ENCODE measurements around the gene OSBPL2.

OSBPL2 gene

DNA sequence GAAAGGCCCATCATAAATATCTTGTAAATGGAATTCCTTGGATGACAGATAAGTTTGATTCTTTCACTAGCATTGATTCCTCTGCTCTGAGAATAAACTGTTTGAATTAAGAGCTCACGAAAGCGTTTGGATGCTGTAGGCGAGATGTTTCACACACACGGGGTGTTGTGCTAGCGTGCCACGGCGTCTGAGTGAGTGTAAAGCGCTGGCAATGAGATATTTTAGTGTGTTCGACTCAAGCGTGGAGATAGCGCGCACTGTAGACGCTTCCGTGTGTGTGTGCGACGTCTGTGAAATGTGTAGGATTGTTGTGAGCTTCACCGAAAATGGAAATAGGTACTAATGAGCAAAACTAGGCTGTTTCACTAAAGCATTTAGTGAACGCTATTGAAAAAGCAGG lies 35.1 kb downstream of the OSBPL2 start:
- DNase-seq (ENCODE audit: insufficient read length, low spot score): no peak
- TF ChIP-seq PAX5 (IDR thresholded peaks at IDR 0.05; ENCODE audit: insufficient read depth, low read length, severe bottlenecking) (no peak), SPI1 (IDR thresholded peaks at IDR 0.05; ENCODE audit: low read depth, low read length) (no peak), POLR2AphosphoS5 (IDR thresholded peaks at IDR 0.05; ENCODE audit: low read depth, low read length) (no peak), POLR2A (IDR thresholded peaks at IDR 0.05; ENCODE audit: low read depth, low read length) (no peak), TAF1 (IDR thresholded peaks at IDR 0.05; ENCODE audit: low read depth, low read length) (no peak), POU2F2 (IDR thresholded peaks at IDR 0.05; ENCODE audit: low read depth, low read length) (no peak)
- no peak for FAIRE-seq

DNA sequence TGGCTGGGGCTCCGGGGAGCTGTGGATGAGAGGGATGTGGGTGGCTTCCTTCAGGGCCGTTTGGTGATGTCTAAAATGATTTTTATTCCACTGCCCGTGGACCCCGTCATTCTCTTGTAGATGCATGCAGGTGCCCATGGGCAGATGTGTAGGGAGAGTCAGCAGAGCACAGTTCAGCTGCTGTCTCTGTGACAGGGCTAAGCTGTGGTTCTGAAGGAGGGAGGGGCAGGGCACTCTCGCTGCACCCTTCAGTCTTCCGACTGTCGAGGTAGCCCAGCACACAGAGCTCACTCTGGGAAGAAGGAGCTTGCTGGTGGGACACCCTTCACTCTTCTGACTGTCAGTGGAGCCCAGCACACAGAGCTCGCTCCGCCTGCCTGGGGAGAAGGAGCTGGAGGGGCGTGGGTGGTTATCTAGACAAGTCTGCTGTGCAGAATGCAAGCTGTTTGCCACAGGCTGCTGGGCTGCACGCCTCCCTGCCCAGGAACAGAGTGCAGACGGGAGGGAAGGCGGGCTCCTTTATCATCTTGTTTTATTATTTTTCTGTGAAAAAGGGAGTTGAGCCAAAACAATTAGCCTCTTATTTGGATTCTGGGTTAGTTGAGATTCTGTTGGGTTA lies 36.1 kb downstream of the OSBPL2 start:
- FAIRE-seq: no peak
- no peak for DNase-seq (ENCODE audit: insufficient read length, low spot score)
- TF ChIP-seq TAF1 (IDR thresholded peaks at IDR 0.05; ENCODE audit: low read depth, low read length) (no peak), SPI1 (IDR thresholded peaks at IDR 0.05; ENCODE audit: low read depth, low read length) (no peak), PAX5 (IDR thresholded peaks at IDR 0.05; ENCODE audit: insufficient read depth, low read length, severe bottlenecking) (no peak), POU2F2 (IDR thresholded peaks at IDR 0.05; ENCODE audit: low read depth, low read length) (no peak), POLR2AphosphoS5 (IDR thresholded peaks at IDR 0.05; ENCODE audit: low read depth, low read length) (no peak), POLR2A (IDR thresholded peaks at IDR 0.05; ENCODE audit: low read depth, low read length) (no peak)

DNA sequence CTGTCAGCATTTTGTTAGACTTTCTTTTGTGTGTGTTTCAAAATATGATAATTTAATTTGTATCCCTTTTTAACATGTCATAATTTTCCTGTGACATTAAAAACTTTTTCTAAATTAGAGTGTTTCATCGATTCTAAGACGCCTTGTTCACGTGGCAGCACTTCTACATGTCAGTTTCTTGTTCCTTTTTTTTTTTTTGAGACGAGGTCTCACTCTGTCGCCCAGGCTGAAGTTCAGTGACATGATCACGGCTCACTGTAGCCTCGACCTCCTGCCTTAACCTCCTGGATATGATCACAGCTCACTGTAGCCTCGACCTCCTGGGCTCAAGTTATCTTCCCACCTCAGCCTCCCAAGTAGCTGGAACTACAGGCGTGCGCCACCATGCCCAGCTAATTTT lies 36.9 kb downstream of the OSBPL2 start:
- no peak for DNase-seq (ENCODE audit: insufficient read length, low spot score)
- TF ChIP-seq SPI1 (IDR thresholded peaks at IDR 0.05; ENCODE audit: low read depth, low read length): no peak
- no peak for TF ChIP-seq POLR2AphosphoS5 (IDR thresholded peaks at IDR 0.05; ENCODE audit: low read depth, low read length)
- no peak for TF ChIP-seq POLR2A (IDR thresholded peaks at IDR 0.05; ENCODE audit: low read depth, low read length)
- no peak for TF ChIP-seq PAX5 (IDR thresholded peaks at IDR 0.05; ENCODE audit: insufficient read depth, low read length, severe bottlenecking)
- TF ChIP-seq POU2F2 (IDR thresholded peaks at IDR 0.05; ENCODE audit: low read depth, low read length): no peak
- TF ChIP-seq TAF1 (IDR thresholded peaks at IDR 0.05; ENCODE audit: low read depth, low read length): no peak
- no peak for FAIRE-seq

DNA sequence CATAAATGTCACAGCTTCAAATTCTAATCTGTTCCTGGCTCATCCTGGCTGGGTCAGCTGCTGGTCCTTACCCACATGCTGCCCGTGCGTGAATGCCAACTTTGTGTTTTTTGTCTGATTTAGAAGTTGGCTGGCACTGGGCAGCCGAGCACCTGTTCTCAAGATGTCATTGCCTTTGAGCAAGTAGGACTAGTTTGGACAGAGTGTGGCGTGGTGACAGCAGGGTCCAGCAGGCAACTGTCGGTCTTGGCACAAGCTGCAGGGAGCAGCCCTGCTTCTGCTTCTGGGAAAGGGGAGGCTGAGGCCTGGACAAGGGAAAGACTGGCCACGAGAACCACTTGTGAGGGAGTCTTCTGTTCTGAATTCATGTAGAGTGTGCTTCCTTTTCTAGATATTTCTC lies 38.1 kb downstream of the OSBPL2 start:
- no peak for DNase-seq (ENCODE audit: insufficient read length, low spot score)
- FAIRE-seq: no peak
- TF ChIP-seq PAX5 (IDR thresholded peaks at IDR 0.05; ENCODE audit: insufficient read depth, low read length, severe bottlenecking): no peak
- no peak for TF ChIP-seq POU2F2 (IDR thresholded peaks at IDR 0.05; ENCODE audit: low read depth, low read length)
- no peak for TF ChIP-seq POLR2A (IDR thresholded peaks at IDR 0.05; ENCODE audit: low read depth, low read length)
- TF ChIP-seq SPI1 (IDR thresholded peaks at IDR 0.05; ENCODE audit: low read depth, low read length): no peak
- TF ChIP-seq POLR2AphosphoS5 (IDR thresholded peaks at IDR 0.05; ENCODE audit: low read depth, low read length): no peak

DNA sequence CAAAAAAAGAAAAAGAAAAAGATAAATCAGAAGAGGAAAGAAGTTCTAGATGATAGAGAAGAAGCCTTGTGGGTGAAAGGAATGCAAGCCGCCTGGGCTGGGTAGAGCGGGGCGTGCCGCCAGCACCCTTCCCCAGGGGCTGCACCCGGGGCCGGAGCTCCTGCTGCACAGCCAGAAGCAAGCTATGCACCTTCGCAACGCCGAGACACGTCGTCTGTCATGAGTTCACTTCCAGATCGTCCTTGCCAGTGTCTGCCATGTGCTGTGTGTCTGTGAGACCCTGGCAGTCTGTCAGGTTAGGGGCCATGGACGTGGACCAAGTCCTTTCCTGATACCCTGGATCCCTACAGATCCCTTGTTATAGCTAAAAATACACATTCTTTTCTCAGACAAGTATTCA lies 38.9 kb downstream of the OSBPL2 start:
- no peak for TF ChIP-seq POLR2AphosphoS5 (IDR thresholded peaks at IDR 0.05; ENCODE audit: low read depth, low read length)
- TF ChIP-seq SPI1 (IDR thresholded peaks at IDR 0.05; ENCODE audit: low read depth, low read length): no peak
- TF ChIP-seq POU2F2 (IDR thresholded peaks at IDR 0.05; ENCODE audit: low read depth, low read length): no peak
- TF ChIP-seq PAX5 (IDR thresholded peaks at IDR 0.05; ENCODE audit: insufficient read depth, low read length, severe bottlenecking): no peak
- TF ChIP-seq TAF1 (IDR thresholded peaks at IDR 0.05; ENCODE audit: low read depth, low read length): no peak
- no peak for TF ChIP-seq POLR2A (IDR thresholded peaks at IDR 0.05; ENCODE audit: low read depth, low read length)
- no peak for DNase-seq (ENCODE audit: insufficient read length, low spot score)
- no peak for FAIRE-seq

DNA sequence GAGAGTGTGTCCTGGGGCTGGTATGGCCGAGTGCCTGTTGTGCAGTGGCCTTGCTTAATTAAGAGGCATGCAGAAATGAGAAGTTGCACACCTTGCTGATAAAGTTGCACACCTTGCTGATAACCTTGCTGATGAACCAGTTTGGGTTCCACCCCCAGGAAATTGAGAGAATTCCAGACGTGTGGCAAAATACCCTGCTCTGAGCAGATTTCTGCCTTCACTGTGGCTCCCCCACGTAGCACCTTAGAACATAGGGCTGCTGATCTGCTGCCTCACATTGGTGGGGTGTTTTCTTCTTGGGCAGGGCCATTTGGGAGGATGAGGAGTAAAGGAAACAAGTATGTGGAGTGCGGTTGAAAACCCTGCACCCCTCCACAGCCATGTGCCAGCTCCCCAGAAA lies 42.0 kb downstream of the OSBPL2 start:
- FAIRE-seq: no peak
- no peak for DNase-seq (ENCODE audit: insufficient read length, low spot score)

DNA sequence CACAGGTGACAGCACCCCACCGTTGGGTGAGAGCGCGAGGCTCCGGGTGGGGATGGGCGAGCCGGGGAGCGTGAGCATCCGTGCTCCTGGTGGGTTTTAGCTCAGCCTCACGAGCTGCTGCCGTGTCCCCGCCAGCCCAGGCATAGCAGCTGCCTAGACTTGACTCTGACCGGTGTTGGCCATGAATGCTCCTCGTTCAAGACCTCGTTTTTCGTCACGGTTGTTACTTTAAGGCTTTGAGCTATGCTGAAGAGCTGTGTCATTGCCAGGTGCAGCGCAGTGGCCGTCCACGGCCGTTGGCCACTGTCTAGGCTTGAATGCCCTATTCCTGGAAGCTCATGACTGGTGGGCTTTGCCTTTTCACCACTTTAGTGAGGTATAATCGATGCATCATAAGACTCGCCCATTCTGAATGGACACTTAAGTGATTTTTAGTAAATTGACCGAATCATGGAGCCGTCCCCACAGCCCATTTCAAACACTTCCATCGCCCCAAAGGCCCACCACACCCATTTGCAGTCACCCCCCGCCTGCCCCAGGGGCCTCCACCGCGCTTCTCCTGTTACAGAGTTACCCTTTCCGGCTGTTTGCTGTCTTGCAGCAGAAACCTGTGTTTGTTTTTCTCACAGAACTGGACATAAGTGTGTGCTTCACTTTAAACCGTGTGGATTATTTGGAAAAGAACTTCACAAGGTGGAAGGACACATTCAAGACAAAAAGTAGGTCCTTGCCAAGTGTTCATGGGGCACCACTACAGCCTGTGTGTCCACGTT lies 43.0 kb downstream of the OSBPL2 start:
- TF ChIP-seq POU2F2 (IDR thresholded peaks at IDR 0.05; ENCODE audit: low read depth, low read length): no peak
- TF ChIP-seq SPI1 (IDR thresholded peaks at IDR 0.05; ENCODE audit: low read depth, low read length): no peak
- no peak for TF ChIP-seq TAF1 (IDR thresholded peaks at IDR 0.05; ENCODE audit: low read depth, low read length)
- no peak for TF ChIP-seq POLR2AphosphoS5 (IDR thresholded peaks at IDR 0.05; ENCODE audit: low read depth, low read length)
- no peak for TF ChIP-seq POLR2A (IDR thresholded peaks at IDR 0.05; ENCODE audit: low read depth, low read length)
- TF ChIP-seq PAX5 (IDR thresholded peaks at IDR 0.05; ENCODE audit: insufficient read depth, low read length, severe bottlenecking): no peak
- no peak for DNase-seq (ENCODE audit: insufficient read length, low spot score)
- no peak for FAIRE-seq

More for the DNA sequence above, 42.0 kb downstream of the OSBPL2 start:
- TF ChIP-seq SPI1 (IDR thresholded peaks at IDR 0.05; ENCODE audit: low read depth, low read length): no peak
- no peak for TF ChIP-seq PAX5 (IDR thresholded peaks at IDR 0.05; ENCODE audit: insufficient read depth, low read length, severe bottlenecking)
- no peak for TF ChIP-seq POU2F2 (IDR thresholded peaks at IDR 0.05; ENCODE audit: low read depth, low read length)
- no peak for TF ChIP-seq TAF1 (IDR thresholded peaks at IDR 0.05; ENCODE audit: low read depth, low read length)
- TF ChIP-seq POLR2AphosphoS5 (IDR thresholded peaks at IDR 0.05; ENCODE audit: low read depth, low read length): no peak
- TF ChIP-seq POLR2A (IDR thresholded peaks at IDR 0.05; ENCODE audit: low read depth, low read length): no peak

DNA sequence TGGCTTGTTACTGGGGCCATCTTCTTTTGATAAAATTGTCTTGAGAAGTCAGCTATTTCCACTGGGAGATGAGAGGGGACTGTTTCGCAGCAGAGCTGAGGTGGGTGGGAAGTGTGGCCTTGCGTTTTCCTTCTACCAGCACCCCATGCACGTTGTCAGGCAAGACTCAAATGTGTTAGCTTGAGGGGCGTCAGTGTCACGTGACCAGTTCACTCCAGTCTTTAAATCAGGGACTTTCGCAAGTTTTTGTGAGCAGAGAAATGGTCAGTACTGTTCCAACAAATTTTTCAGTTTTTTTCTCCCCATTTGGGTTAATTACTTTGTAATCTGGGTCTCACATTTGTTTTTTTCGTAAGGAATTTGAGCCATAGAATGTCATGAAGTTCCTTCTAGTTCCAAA lies 43.8 kb downstream of the OSBPL2 start:
- no peak for FAIRE-seq

DNA sequence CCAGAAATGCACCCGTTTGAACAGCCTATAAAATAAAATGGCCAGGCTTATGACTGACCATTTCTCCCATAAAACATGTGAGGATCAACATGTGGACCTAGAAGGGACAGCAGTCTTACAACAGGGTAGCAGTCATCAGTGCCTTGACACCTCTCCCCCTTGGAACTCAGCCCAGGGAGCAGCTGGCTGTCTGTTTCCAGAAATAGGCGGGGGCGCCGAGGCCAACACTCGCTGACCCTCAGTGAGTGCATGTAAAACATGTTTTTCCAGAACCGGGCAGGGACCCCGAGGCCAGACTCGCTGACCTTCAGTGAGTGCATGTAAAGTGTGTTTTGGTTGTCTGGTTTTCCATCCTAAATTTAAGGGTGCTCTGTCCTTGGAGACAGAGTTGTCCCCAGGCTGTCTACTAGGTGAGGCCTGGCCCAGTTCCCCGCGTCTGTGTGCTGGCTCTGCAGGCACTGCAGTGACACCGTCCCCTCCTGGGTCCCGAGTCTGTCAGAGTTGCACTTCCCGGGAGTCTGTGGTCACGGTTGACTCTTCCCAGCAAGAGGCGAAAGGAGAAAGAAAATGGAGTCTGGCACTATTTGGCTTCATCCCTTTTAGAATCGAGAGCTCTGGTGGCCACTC lies 44.7 kb downstream of the OSBPL2 start:
- no peak for FAIRE-seq
- no peak for TF ChIP-seq SPI1 (IDR thresholded peaks at IDR 0.05; ENCODE audit: low read depth, low read length)
- TF ChIP-seq TAF1 (IDR thresholded peaks at IDR 0.05; ENCODE audit: low read depth, low read length): no peak
- no peak for DNase-seq (ENCODE audit: insufficient read length, low spot score)

More for the DNA sequence above, 43.8 kb downstream of the OSBPL2 start:
- DNase-seq (ENCODE audit: insufficient read length, low spot score): no peak
- TF ChIP-seq POLR2A (IDR thresholded peaks at IDR 0.05; ENCODE audit: low read depth, low read length): no peak
- no peak for TF ChIP-seq POLR2AphosphoS5 (IDR thresholded peaks at IDR 0.05; ENCODE audit: low read depth, low read length)
- no peak for TF ChIP-seq SPI1 (IDR thresholded peaks at IDR 0.05; ENCODE audit: low read depth, low read length)
- TF ChIP-seq TAF1 (IDR thresholded peaks at IDR 0.05; ENCODE audit: low read depth, low read length): no peak
- TF ChIP-seq PAX5 (IDR thresholded peaks at IDR 0.05; ENCODE audit: insufficient read depth, low read length, severe bottlenecking): no peak
- TF ChIP-seq POU2F2 (IDR thresholded peaks at IDR 0.05; ENCODE audit: low read depth, low read length): no peak

All from GM12891 (cell line).